GM21619 (cell line): Measurements from ENCODE around the gene SRC.

Experiments
- ATAC-seq: cut with Tn5 transposase; IDR thresholded peaks from one replicate; pipeline ENCODE4 v1.9.1; 2021; ENCODE audit not compliant: unreplicated experiment

SRC gene

GRCh38 chr20:37393863-37394542, 48.1 kb downstream of the SRC start:
- no peak for ATAC-seq

- ATAC-seq = no peak
These were observed 48.8 kb downstream of the SRC start for GRCh38 chr20:37394543-37395409.

GRCh38 chr20:37395410-37395797, 49.5 kb downstream of the SRC start:
- ATAC-seq = no peak

GRCh38 chr20:37395921-37396415, 50.0 kb downstream of the SRC start:
- ATAC-seq = no peak

- no peak for ATAC-seq
These were observed 50.6 kb downstream of the SRC start for GRCh38 chr20:37396416-37397075.

GRCh38 chr20:37397076-37397953, 51.4 kb downstream of the SRC start:
- ATAC-seq = no peak

- no peak for ATAC-seq
These were observed 52.2 kb downstream of the SRC start for GRCh38 chr20:37397954-37398749.

GRCh38 chr20:37398750-37399621, 53.0 kb downstream of the SRC start:
- ATAC-seq = no peak

- ATAC-seq = no peak
These were observed 55.5 kb downstream of the SRC start for GRCh38 chr20:37401282-37401929.

- ATAC-seq = no peak
These were observed 56.2 kb downstream of the SRC start for GRCh38 chr20:37401930-37402675.

- ATAC-seq = no peak
These were observed 57.4 kb downstream of the SRC start for GRCh38 chr20:37403107-37404033.

- no peak for ATAC-seq
These were observed 58.5 kb downstream of the SRC start for GRCh38 chr20:37404461-37404890.

GRCh38 chr20:37405351-37405897, 59.5 kb downstream of the SRC start:
- ATAC-seq = no peak

- no peak for ATAC-seq
These were observed 60.4 kb downstream of the SRC start for GRCh38 chr20:37406010-37406998.

GRCh38 chr20:37407019-37407566, 61.2 kb downstream of the SRC start:
- ATAC-seq = no peak
